GM21786 (cell line): ENCODE data around the gene CDKN1B.

Experiments used
- ATAC-seq: cut with Tn5 transposase; IDR thresholded peaks from one replicate; pipeline ENCODE4 v1.9.1; 2021; ENCODE audit not compliant: unreplicated experiment

CDKN1B gene

DNA sequence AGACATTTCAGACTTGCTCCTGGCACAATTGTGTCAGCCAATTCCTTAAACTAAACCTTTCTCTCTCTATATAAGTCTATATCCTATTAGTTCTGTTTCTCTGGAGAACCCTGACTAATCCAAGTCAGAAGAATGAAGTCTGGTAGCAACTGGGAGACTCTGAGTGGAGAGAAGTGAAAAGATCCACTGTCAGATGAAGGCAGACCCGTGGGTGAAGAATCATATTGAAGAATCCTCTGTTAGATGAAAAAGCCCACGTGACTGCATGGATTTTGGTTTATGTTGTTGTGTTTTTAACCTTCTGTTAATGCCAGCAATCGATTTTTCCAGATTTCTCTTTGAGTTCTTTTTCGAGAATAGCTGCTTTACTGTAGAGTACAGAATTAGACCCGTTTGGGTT lies 38.8 kb downstream of the CDKN1B start:
- ATAC-seq: no peak

GRCh38 chr12:12757121-12757520 lies 40.0 kb downstream of the CDKN1B start:
- ATAC-seq: no peak

GRCh38 chr12:12759234-12759915 lies 42.2 kb downstream of the CDKN1B start:
- ATAC-seq: no peak

- ATAC-seq: no peak
Measured at GRCh38 chr12:12764824-12765223, 47.7 kb downstream of the CDKN1B start.

- ATAC-seq: no peak
Measured at GRCh38 chr12:12770262-12770661, 53.1 kb downstream of the CDKN1B start.
